Pancreas (tissue), 10 donors: ENCODE measurements around the gene LCAT. TPM values are rescaled to one million over a fixed set of nuclear protein-coding genes. Genes with fewer than 3 reads are reported as not detected.
A peak's percentile ranks its signal among the peaks of the same experiment; 100 is the strongest.

ENCODE experiments used
- ATAC-seq, 4 donors: fragments of 200-7000 bp; cut with Tn5 transposase; one replicate each; pipeline versions ENCODE4 v1.8.0 to v1.9.1; 2020; ENCODE audit warnings: mild to moderate bottlenecking in 4 of 4, moderate library complexity in 4 of 4
- DNase-seq, 6 donors: peaks; one replicate each; pipeline ENCODE4 v3.0.0-alpha.2; 2020
- FAIRE-seq: peaks from 2 replicates; lab custom pipeline; 2012; peaks lifted over from hg19 to GRCh38; lab: Jason Lieb, UNC
- H3K27ac ChIP-seq, 4 donors: fragments of 200-600 bp; sonication (generic); 1 replicate in 3 of 4; 2 replicates in 1 of 4; pipeline versions ENCODE4 v1.5.0 to v1.8.0; 2020
- H3K27me3 ChIP-seq, 4 donors: fragments of 200-600 bp; one replicate each; pipeline ENCODE4 v1.8.0; 2021
- H3K36me3 ChIP-seq, 3 donors: fragments of 200-600 bp; sonication (generic) in 1 of 3; one replicate each; pipeline versions ENCODE4 v1.5.0 to v1.8.0; 2020 to 2021
- H3K4me1 ChIP-seq, 3 donors: fragments of 200-600 bp; one replicate each; pipeline ENCODE4 v1.8.0; 2021
- H3K4me3 ChIP-seq, 4 donors: fragments of 200-600 bp; sonication (generic) in 2 of 4; one replicate each; pipeline versions ENCODE4 v1.5.0 to v1.8.0; 2020 to 2021
- H3K9me3 ChIP-seq, 4 donors: fragments of 200-600 bp; one replicate each; pipeline ENCODE4 v1.8.0; 2021
- WGBS, 2 donors: extraction: QIAGEN DNeasy Blood & Tissue Kit; methylation state at CpG; one replicate each; pipeline ENCODE4 v1.1.7; 2013; 5-methylcytosine and 5-hydroxymethylcytosine counted together
- intact Hi-C, 3 donors: fragments of 100-400 bp; cut with DNase I; formaldehyde crosslinking; loops; one replicate each; pipeline versions ENCODE4 v1.11.1 to v1.14.2; 2022
- polyA plus RNA-seq, 2 donors: library from polyadenylated mRNA; stranded (reverse); fragments of 200-250 nt; gene quantifications; one replicate each; pipeline ENCODE4 v1.2.3, GENCODE V29; 2013
- total RNA-seq, 6 donors: library from RNA; stranded (reverse); fragmentation: NEBNext Ultra II Directional in 4 of 6; extraction: Animal tissue kit (Norgen Biotek cat#: 25700) in 4 of 6; gene quantifications; one replicate each; pipeline versions ENCODE4 v1.2.1 to v1.2.4, GENCODE V29; 2021 to 2023
- TF ChIP-seq, protein P1 (sequence below), 4 donors: fragments of 200-600 bp; sonication (generic) in 3 of 4; IDR thresholded peaks; one replicate each; pipeline versions ENCODE4 v1.5.0 to v1.8.0; 2021; ENCODE audit warnings: antibody characterized with exemption in 4 of 4
- donor health status: healthy with polysubstance abuse.
- donor health status: DM: no; HTN: no; CAD: no; lungs with moderate emphysema.
- donor health status: DM: no; HTN: no; CAD: no.
- donor health status: control.
- donor health status: control.
- donor health status: Bipolar disorder and iron deficiency.
- donor health status: DM: yes; HTN: yes; CAD: no.
- donor health status: DM: no; HTN: no; CAD: no.
- donor health status: DM: no; HTN: no; CAD: no.
- donor health status: DM: yes; HTN: yes; CAD: no.

LCAT gene
- total and polyA plus RNA-seq, 8 donors: 2.8 to 65.5 (median 10.3) TPM

DNA sequence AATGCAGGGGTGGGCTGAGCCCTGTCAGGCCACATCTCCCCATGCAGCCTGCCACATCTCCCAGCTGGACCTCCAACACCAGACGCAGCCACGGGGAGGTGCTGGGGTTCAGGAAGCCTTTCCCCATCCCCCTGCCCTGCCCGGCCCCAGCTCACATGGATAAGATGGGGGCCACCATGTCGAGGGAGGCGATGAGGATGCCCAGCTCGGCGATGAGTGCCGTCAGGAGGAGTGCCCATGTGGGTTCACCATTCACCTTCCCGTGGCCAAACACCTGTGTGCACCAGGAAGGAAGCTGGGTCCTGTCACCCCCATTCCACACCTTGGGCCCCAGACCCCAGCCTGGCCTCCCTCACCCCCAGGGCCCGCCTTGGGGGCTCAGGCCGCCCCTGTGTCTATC, 5.7 kb upstream of the LCAT start:
- Histone ChIP-seq H3K27ac (no peak overlapping the region), H3K9me3 (no peaks in the 10 kb centered on the region), H3K36me3 (peaks cover 7 to 67% (median 22%) of the 10 kb centered on the region in 3 donors), H3K27me3 (no peaks in the 10 kb centered on the region), H3K4me3 (no peak overlapping the region), H3K4me1 (no peaks in the 10 kb centered on the region)
- 85 to 93% methylated on average over 11 of the region's 11 CpGs for WGBS, 2 donors
- ATAC-seq: no peak
- FAIRE-seq: no peak
- intact Hi-C loops: no loop called here
- TF ChIP-seq, protein P1, sequence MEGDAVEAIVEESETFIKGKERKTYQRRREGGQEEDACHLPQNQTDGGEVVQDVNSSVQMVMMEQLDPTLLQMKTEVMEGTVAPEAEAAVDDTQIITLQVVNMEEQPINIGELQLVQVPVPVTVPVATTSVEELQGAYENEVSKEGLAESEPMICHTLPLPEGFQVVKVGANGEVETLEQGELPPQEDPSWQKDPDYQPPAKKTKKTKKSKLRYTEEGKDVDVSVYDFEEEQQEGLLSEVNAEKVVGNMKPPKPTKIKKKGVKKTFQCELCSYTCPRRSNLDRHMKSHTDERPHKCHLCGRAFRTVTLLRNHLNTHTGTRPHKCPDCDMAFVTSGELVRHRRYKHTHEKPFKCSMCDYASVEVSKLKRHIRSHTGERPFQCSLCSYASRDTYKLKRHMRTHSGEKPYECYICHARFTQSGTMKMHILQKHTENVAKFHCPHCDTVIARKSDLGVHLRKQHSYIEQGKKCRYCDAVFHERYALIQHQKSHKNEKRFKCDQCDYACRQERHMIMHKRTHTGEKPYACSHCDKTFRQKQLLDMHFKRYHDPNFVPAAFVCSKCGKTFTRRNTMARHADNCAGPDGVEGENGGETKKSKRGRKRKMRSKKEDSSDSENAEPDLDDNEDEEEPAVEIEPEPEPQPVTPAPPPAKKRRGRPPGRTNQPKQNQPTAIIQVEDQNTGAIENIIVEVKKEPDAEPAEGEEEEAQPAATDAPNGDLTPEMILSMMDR (IDR thresholded peaks at IDR 0.05): no peak
- peak in 2 of 6 donors; percentile 52 to 56 for DNase-seq

DNA sequence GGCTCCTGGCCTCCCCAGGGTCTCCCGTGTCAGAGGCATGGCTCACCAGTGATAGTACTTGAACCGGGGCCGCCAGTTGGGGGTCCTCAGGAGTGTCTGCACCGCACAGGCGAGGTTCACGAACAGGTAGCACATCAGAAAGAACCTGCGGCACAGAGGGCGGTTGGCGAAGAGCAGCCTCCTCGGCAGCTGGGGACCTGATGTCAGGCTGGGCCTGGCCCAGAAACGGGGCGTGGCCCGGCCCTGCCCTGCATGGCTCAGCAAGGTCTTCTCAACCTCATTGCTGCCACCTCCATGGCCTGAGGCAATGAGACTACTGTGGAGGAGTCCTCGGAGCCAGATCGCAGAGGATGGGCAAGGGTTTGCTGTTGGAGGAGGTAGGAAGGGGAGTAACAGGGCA, 4.1 kb upstream of the LCAT start:
- 93 to 95% methylated on average over 15 of the region's 15 CpGs for WGBS, 2 donors
- Histone ChIP-seq H3K4me3 (no peak overlapping the region), H3K36me3 (peaks cover 7 to 72% (median 22%) of the 10 kb centered on the region in 3 donors), H3K9me3 (no peaks in the 10 kb centered on the region), H3K4me1 (no peaks in the 10 kb centered on the region), H3K27ac (no peak overlapping the region), H3K27me3 (no peaks in the 10 kb centered on the region)
- DNase-seq: peak in 1 of 6 donors; percentile 72
- FAIRE-seq: no peak
- ATAC-seq: no peak
- intact Hi-C loops: no loop called here
- TF ChIP-seq, protein P1 (IDR thresholded peaks at IDR 0.05): no peak

DNA sequence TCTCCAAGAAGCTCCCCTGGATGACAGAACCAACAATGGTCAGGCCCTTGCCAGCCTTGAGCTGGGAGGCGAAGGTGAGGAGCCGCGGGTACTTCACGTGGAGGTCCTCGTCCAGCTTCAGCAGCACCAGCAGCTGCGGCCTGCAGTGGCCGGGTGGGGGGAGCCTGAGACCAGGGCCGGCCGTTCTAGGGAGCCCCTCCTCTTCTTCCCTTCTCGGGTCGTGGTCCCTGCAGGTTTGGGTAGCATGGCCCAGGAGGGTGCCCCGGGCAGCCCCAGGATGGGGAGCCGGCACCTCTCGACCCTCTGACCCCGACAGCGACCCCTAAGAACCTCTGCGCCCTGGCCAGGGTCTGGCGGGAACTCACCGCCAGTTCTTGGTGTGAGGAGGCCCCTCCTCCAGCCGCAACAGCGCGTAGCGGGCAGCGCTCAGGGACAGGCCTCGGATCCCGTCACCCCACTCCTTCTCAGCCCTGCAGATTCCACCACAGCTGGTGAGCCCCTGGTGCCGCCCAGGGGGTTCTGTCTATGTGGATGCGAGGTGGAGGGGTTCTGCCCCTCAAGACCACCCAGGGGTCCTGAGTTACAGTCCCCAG, 3.1 kb upstream of the LCAT start:
- ATAC-seq (no peak), DNase-seq (peak in 2 of 6 donors; percentile 37 to 78), FAIRE-seq (no peak)
- Histone ChIP-seq H3K27me3 (no peaks in the 10 kb centered on the region), H3K4me1 (no peaks in the 10 kb centered on the region), H3K27ac (no peak overlapping the region), H3K9me3 (no peaks in the 10 kb centered on the region), H3K4me3 (no peak overlapping the region), H3K36me3 (peaks cover 7 to 70% (median 22%) of the 10 kb centered on the region in 3 donors)
- intact Hi-C loops: no loop called here
- 92 to 94% methylated on average over 28 of the region's 28 CpGs for WGBS, 2 donors
- TF ChIP-seq, protein P1 (IDR thresholded peaks at IDR 0.05): no peak

DNA sequence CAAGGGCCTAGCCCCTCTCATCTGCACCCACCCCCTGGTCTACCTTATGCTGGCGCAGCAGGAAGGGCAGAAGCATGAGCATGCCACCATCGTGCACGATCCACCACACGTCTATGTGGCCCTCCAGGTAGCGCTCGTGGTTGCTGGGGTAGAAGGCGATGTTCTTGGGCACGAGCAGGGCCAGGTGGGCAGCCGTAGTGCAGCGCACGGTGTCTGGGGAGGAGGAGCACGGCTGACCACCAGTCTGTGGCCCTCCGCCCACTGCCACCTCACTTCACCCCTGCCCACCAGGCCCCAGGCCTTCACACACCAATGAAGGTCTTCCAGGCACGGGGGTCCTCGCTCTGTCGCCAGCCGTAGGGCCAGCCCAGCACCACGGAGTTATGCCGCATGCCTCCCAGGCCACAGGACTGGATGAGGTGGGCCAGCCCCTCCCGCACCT, 2.2 kb upstream of the LCAT start:
- H3K27me3 ChIP-seq: no peaks in the 10 kb centered on the region
- no peak for FAIRE-seq
- H3K4me3 ChIP-seq: no peak overlapping the region
- ATAC-seq: no peak
- intact Hi-C loops: no loop called here
- H3K27ac ChIP-seq: no peak overlapping the region
- DNase-seq: no peak
- TF ChIP-seq, protein P1 (IDR thresholded peaks at IDR 0.05): no peak
- H3K36me3 ChIP-seq: peaks cover 4 to 61% (median 22%) of the 10 kb centered on the region in 3 donors
- H3K9me3 ChIP-seq: no peaks in the 10 kb centered on the region
- 96 to 97% methylated on average over 20 of the region's 20 CpGs for WGBS, 2 donors
- no peaks in the 10 kb centered on the region for H3K4me1 ChIP-seq

DNA sequence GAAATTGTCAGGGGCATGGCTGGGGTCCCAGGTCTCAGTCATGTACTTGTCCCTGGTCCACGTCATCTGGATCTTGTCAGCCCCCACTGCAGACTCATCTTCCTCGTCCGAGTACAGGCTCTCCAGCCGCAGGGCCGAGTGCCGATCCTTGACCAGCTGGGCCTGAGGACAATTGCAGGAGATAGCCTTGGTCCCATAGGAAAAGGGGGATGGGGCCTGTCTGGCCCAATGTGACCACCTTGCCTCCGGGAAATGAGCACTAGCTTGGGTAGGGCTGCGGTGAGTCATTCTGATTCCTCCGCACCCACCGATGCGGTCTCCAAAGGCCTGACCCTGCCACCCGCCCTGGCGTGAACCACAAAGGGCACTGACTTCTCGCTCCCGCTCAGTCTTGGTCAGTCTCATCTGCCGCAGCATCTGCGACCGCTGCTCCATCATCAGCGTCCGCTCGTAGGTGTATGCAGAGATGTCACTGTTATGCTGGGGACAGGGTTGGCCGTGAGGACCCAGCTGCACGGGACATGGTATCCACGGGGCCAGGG, 1.5 kb upstream of the LCAT start:
- no peaks in the 10 kb centered on the region for H3K27me3 ChIP-seq
- TF ChIP-seq, protein P1 (IDR thresholded peaks at IDR 0.05): no peak
- FAIRE-seq (no peak), DNase-seq (peak in 1 of 6 donors; percentile 64), ATAC-seq (no peak)
- no peak overlapping the region for H3K27ac ChIP-seq
- peaks cover 4 to 54% (median 22%) of the 10 kb centered on the region in 3 donors for H3K36me3 ChIP-seq
- 88 to 91% methylated on average over 24 of the region's 24 CpGs for WGBS, 2 donors
- intact Hi-C loops: no loop called here
- no peaks in the 10 kb centered on the region for H3K4me1 ChIP-seq
- no peaks in the 10 kb centered on the region for H3K9me3 ChIP-seq
- H3K4me3 ChIP-seq: no peak overlapping the region
